Right lobe of liver (tissue), 6 donors: Measurements from ENCODE around the gene RIBC2. TPM values are rescaled to one million over a fixed set of nuclear protein-coding genes. Genes with fewer than 3 reads are reported as not detected.

Experiments used
- ATAC-seq, 4 donors: fragments of 200-7000 bp; cut with Tn5 transposase; one replicate each; pipeline ENCODE4 v1.9.1; 2020; ENCODE audit warnings: mild to moderate bottlenecking in 4 of 4, moderate library complexity in 4 of 4
- DNase-seq, 3 donors: peaks; one replicate each; pipeline ENCODE4 v3.0.0-alpha.2; 2020
- H3K27ac ChIP-seq, 3 donors: fragments of 200-600 bp; one replicate each; pipeline ENCODE4 v1.8.0; 2022
- H3K27me3 ChIP-seq, 2 donors: fragments of 200-600 bp; one replicate each; pipeline ENCODE4 v1.8.0; 2022
- H3K36me3 ChIP-seq, 4 donors: fragments of 200-600 bp; sonication (generic) in 1 of 4; one replicate each; pipeline versions ENCODE4 v1.5.1 to v1.8.0; 2017 to 2022; ENCODE audit warnings: control low read depth in 1 of 4
- H3K4me1 ChIP-seq, 4 donors: fragments of 200-600 bp; sonication (generic) in 1 of 4; one replicate each; pipeline versions ENCODE4 v1.5.1 to v1.8.0; 2017 to 2022; ENCODE audit warnings: control low read depth in 1 of 4
- H3K4me3 ChIP-seq, 3 donors: fragments of 200-600 bp; one replicate each; pipeline ENCODE4 v1.8.0; 2022
- H3K9me3 ChIP-seq, 4 donors: fragments of 200-600 bp; sonication (generic) in 1 of 4; one replicate each; pipeline versions ENCODE4 v1.5.1 to v1.8.0; 2017 to 2022; ENCODE audit warnings: control low read depth in 1 of 4
- POLR2A ChIP-seq: fragments of 450-650 bp; IDR thresholded peaks from one replicate; pipeline ENCODE4 v1.6.1; 2017; ENCODE audit warnings: antibody characterized with exemption, mild to moderate bottlenecking
- WGBS: methylation state at CpG from one replicate; pipeline ENCODE4 v1.1.6; 2018; ENCODE audit warnings: low coverage, low lambda C conversion rate; ENCODE audit not compliant: insufficient coverage; ENCODE audit errors: missing lambda C conversion rate; 5-methylcytosine and 5-hydroxymethylcytosine counted together
- intact Hi-C, 2 donors: fragments of 100-400 bp; cut with DNase I; formaldehyde crosslinking; loops; one replicate each; pipeline versions ENCODE4 v1.11.2 to v1.14.1; 2022
- total RNA-seq, 6 experiments: library from RNA; depleted of rRNA in 2 of 6; stranded (reverse); fragments of >200 nt in 2 of 6; fragmentation: NEBNext Ultra II Directional in 3 of 6; extraction: Animal tissue kit (Norgen Biotek cat#: 25700) in 3 of 6; gene quantifications; one replicate each; pipeline versions ENCODE4 v1.1.0 to v1.2.4, GENCODE V29; 2016 to 2023
- TF ChIP-seq, protein P1 (sequence below), 4 donors: fragments of 200-600 bp in 3 of 4; fragments of 450-650 bp in 1 of 4; IDR thresholded peaks; one replicate each; pipeline versions ENCODE4 v1.5.1 to v1.8.0; 2016 to 2022; ENCODE audit warnings: antibody characterized with exemption in 4 of 4, mild to moderate bottlenecking in 2 of 4
- donor health status: DM: no; HTN: yes; CAD: no.
- donor health status: DM: no; HTN: no; CAD: no.
- donor health status: DM: no; HTN: no; CAD: no.
- donor health status: DM: no; HTN: yes; CAD: no.
- donor health status: DM: no; HTN: yes; CAD: no.

RIBC2 gene
- total RNA-seq, 6 experiments from 2014 or later = 0.18 to 0.87 TPM; not detected in 4

DNA sequence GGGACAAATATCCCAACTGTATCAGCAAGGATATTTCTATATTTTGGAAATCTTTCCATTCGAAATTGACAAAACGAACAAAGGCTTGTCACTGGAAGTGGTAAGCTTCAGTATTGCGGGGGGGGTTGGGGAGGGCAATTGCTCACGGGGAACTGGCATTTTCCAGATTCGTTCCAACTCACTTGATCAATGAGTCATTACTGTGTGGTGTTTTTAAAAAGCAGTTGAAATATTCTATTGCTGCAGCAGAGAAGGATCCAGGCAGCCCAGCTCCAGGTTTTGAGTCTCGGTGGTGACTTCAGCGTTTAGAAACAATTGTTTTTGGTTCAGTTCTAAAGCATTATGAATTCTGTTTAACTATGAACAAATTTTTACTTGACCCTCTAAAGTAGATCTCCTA is 55.4 kb downstream of the RIBC2 start:
- TF ChIP-seq, protein P1, sequence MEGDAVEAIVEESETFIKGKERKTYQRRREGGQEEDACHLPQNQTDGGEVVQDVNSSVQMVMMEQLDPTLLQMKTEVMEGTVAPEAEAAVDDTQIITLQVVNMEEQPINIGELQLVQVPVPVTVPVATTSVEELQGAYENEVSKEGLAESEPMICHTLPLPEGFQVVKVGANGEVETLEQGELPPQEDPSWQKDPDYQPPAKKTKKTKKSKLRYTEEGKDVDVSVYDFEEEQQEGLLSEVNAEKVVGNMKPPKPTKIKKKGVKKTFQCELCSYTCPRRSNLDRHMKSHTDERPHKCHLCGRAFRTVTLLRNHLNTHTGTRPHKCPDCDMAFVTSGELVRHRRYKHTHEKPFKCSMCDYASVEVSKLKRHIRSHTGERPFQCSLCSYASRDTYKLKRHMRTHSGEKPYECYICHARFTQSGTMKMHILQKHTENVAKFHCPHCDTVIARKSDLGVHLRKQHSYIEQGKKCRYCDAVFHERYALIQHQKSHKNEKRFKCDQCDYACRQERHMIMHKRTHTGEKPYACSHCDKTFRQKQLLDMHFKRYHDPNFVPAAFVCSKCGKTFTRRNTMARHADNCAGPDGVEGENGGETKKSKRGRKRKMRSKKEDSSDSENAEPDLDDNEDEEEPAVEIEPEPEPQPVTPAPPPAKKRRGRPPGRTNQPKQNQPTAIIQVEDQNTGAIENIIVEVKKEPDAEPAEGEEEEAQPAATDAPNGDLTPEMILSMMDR (IDR thresholded peaks at IDR 0.05) = no peak
- no peak for TF ChIP-seq POLR2A
- H3K27ac ChIP-seq = no peak overlapping the region
- no peak for DNase-seq
- H3K4me3 ChIP-seq = no peak overlapping the region
- WGBS = 75% methylated on average over 7 of the region's 7 CpGs
- ATAC-seq = no peak
- intact Hi-C loops = no loop called here
- no peaks in the 10 kb centered on the region for H3K36me3 ChIP-seq
- no peaks in the 10 kb centered on the region for H3K4me1 ChIP-seq
- no peaks in the 10 kb centered on the region for H3K27me3 ChIP-seq
- H3K9me3 ChIP-seq = no peaks in the 10 kb centered on the region

DNA sequence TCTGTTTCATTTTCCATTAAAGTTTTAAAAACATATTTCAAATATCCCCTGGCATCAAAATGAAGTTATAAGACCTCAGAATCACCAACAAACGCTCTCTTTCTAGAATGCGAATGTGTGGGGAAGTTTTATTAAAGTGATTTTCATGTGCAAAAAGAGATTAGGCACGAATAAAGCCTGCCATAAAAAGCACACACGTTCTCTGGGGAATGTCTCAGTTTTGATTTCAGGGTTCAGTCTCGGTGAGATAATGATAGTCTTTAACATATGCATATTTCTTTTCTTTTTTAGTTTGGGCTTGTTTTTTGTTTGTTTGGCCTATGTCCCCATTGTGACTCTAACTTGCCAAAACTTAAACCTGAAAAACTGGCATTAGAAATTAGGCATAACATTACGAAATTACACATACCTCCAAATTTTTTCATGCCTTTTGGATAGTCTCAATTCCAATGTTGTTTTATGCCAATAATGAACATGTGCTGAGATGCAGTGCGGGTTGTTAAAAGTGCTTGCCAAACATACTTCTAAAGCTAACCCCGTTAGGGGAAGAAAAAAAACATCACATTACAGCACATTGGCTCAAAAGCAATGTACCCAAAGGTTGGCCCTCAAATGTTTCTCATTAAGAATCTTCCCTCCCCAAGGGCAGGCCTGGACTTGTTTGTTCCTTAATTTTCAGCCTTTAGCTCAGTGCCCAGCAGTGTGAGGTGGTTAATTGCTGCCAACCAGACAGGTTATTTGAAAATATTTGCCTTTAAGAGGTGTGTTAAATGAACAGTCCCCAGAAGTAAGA is 56.0 kb downstream of the RIBC2 start:
- H3K4me3 ChIP-seq = no peak overlapping the region
- no peak for TF ChIP-seq POLR2A
- TF ChIP-seq, protein P1 (IDR thresholded peaks at IDR 0.05) = no peak
- no peaks in the 10 kb centered on the region for H3K36me3 ChIP-seq
- DNase-seq (no peak), ATAC-seq (no peak)
- H3K9me3 ChIP-seq = no peaks in the 10 kb centered on the region
- 54% methylated on average over 8 of the region's 8 CpGs for WGBS
- H3K4me1 ChIP-seq = no peaks in the 10 kb centered on the region
- intact Hi-C loops = no loop called here
- H3K27me3 ChIP-seq = no peaks in the 10 kb centered on the region
- H3K27ac ChIP-seq = no peak overlapping the region

DNA sequence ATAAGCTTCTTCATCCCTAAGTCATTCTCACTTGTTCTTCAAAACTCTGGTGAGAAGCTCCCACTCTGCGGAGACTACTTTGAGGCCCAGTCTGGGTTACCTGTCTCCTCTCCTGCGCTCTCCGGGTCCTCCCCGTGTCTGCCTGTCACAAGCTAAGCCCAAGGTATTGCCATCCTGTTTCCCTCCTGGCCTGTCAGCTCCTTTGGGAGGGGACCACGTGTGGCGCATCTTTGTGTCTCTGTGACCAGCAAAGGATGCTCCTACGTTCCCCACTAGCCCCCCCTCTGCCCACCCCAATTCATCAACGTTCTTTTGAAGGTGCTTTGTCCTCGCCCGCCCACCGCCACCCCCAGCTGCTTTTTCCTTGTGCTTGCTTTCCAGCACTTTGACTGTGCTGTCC is 57.4 kb downstream of the RIBC2 start:
- no peak for DNase-seq
- H3K27ac ChIP-seq = no peak overlapping the region
- 69% methylated on average over 9 of the region's 11 CpGs for WGBS
- H3K4me3 ChIP-seq = no peak overlapping the region
- H3K9me3 ChIP-seq = no peaks in the 10 kb centered on the region
- TF ChIP-seq, protein P1 (IDR thresholded peaks at IDR 0.05) = no peak
- no peak for TF ChIP-seq POLR2A
- H3K27me3 ChIP-seq = no peaks in the 10 kb centered on the region
- no peaks in the 10 kb centered on the region for H3K4me1 ChIP-seq
- no peak for ATAC-seq
- intact Hi-C loops = no loop called here
- no peaks in the 10 kb centered on the region for H3K36me3 ChIP-seq

GRCh38 chr22:45472426-45472825 is 58.9 kb downstream of the RIBC2 start:
- TF ChIP-seq POLR2A = no peak
- TF ChIP-seq, protein P1 (IDR thresholded peaks at IDR 0.05) = no peak
- Histone ChIP-seq H3K27me3 (no peaks in the 10 kb centered on the region), H3K4me3 (no peak overlapping the region), H3K4me1 (no peaks in the 10 kb centered on the region), H3K9me3 (no peaks in the 10 kb centered on the region), H3K36me3 (no peaks in the 10 kb centered on the region), H3K27ac (no peak overlapping the region)
- 83% methylated on average over 3 of the region's 3 CpGs for WGBS
- no peak for DNase-seq
- no peak for ATAC-seq
- intact Hi-C loops = no loop called here
